Measurements from ENCODE around the gene IPPK. TPM values are rescaled to one million over a fixed set of nuclear protein-coding genes. Genes with fewer than 3 reads are reported as not detected.

IPPK gene
- total and polyA plus RNA-seq, 3 donors from 2014 or later: 21.0 to 25.0 (median 21.9) TPM

DNA sequence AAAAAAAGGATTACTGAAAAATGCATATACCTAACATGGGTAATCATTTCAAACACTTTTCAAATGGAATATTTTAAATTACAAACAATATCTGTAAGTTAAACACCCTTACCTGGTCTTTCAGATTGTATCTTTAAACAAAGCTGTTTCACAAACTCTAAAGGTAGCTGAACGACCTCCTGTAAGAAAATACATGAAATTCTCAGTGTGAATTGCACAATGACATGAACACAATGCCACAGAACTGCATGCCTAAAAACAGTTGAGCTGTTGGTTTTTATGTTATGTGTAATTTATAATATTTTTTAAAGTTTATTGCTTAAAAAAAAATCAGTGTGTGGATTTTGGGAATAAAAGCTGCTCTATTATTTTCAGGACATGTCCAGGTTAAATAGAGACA lies 17.5 kb downstream of the IPPK start:
- intact Hi-C loops (cut with DNase I; ENCODE audit: low total_unique reads): no loop called here

GRCh38 chr9:92650839-92651621 lies 18.9 kb downstream of the IPPK start:
- H3K4me1 ChIP-seq: peaks cover 14% of the 10 kb centered on the region
- no peaks in the 10 kb centered on the region for H3K36me3 ChIP-seq (ENCODE audit: low read depth, missing control alignments)
- 51% methylated on average over 7 to 10 of the region's 10 CpGs for WGBS, 2 donors
- H3K27ac ChIP-seq: peak overlapping the region in 1 of 2 donors; percentile 67
- no peak overlapping the region for H3K4me3 ChIP-seq
- intact Hi-C loops (cut with DNase I; ENCODE audit: low total_unique reads): no loop called here
- TF ChIP-seq POLR2A (IDR thresholded peaks at IDR 0.05): no peak
- TF ChIP-seq, protein P1, sequence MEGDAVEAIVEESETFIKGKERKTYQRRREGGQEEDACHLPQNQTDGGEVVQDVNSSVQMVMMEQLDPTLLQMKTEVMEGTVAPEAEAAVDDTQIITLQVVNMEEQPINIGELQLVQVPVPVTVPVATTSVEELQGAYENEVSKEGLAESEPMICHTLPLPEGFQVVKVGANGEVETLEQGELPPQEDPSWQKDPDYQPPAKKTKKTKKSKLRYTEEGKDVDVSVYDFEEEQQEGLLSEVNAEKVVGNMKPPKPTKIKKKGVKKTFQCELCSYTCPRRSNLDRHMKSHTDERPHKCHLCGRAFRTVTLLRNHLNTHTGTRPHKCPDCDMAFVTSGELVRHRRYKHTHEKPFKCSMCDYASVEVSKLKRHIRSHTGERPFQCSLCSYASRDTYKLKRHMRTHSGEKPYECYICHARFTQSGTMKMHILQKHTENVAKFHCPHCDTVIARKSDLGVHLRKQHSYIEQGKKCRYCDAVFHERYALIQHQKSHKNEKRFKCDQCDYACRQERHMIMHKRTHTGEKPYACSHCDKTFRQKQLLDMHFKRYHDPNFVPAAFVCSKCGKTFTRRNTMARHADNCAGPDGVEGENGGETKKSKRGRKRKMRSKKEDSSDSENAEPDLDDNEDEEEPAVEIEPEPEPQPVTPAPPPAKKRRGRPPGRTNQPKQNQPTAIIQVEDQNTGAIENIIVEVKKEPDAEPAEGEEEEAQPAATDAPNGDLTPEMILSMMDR (IDR thresholded peaks at IDR 0.05): no peak
- DNase-seq: peak; percentile 76
- H3K27me3 ChIP-seq: no peaks in the 10 kb centered on the region
- no peaks in the 10 kb centered on the region for H3K9me3 ChIP-seq

More for the DNA sequence above, 17.5 kb downstream of the IPPK start:
- H3K9me3 ChIP-seq: no peaks in the 10 kb centered on the region
- no peak overlapping the region for H3K4me3 ChIP-seq
- DNase-seq: no peak
- WGBS, 2 donors: 91 to 98% methylated on average over 1 of the region's 1 CpG
- H3K4me1 ChIP-seq: peaks cover 18% of the 10 kb centered on the region
- H3K36me3 ChIP-seq (ENCODE audit: low read depth, missing control alignments): no peaks in the 10 kb centered on the region
- H3K27ac ChIP-seq: no peak overlapping the region
- no peaks in the 10 kb centered on the region for H3K27me3 ChIP-seq
- TF ChIP-seq POLR2A (IDR thresholded peaks at IDR 0.05): no peak
- TF ChIP-seq, protein P1 (IDR thresholded peaks at IDR 0.05): no peak

- WGBS, 2 donors: 97 to 99% methylated on average over 6 of the region's 6 CpGs
- intact Hi-C loops (cut with DNase I; ENCODE audit: low total_unique reads): no loop called here
- DNase-seq: no peak
- Histone ChIP-seq H3K27ac (peak overlapping the region in 1 of 2 donors; percentile 60), H3K4me3 (no peak overlapping the region), H3K9me3 (no peaks in the 10 kb centered on the region), H3K4me1 (peaks cover 11% of the 10 kb centered on the region), H3K27me3 (no peaks in the 10 kb centered on the region), H3K36me3 (ENCODE audit: low read depth, missing control alignments) (no peaks in the 10 kb centered on the region)
- TF ChIP-seq POLR2A (IDR thresholded peaks at IDR 0.05): no peak
- TF ChIP-seq, protein P1 (IDR thresholded peaks at IDR 0.05): no peak
Observed at GRCh38 chr9:92650296-92650695, 19.6 kb downstream of the IPPK start.

DNA sequence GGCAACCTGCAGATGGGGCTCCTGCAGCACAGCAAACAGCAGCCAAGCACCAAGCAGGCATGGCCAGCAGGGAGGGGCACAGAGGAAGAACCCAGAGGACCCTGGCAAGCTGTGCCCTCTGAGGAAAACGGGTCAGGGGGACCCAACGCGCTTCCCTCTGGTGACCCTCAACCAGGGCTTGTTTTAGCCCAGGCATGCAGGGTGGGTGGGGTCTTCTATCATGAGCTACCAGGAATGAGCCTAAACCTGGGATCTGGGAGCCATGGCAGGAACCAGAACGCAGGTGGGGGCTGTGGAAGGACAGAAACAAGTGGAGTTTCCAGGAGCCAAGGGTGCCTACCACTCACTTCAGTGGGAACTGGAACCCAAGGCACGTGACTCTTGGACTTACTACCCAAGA lies 20.9 kb downstream of the IPPK start:
- no peak for DNase-seq

More for the DNA sequence above, 20.9 kb downstream of the IPPK start:
- Histone ChIP-seq H3K36me3 (ENCODE audit: low read depth, missing control alignments) (no peaks in the 10 kb centered on the region), H3K27me3 (no peaks in the 10 kb centered on the region), H3K9me3 (no peaks in the 10 kb centered on the region), H3K4me1 (peaks cover 11% of the 10 kb centered on the region), H3K4me3 (no peak overlapping the region), H3K27ac (no peak overlapping the region)
- intact Hi-C loops (cut with DNase I; ENCODE audit: low total_unique reads): loop anchor here (10.0 kb wide), 2 partner anchors 304 to 504 kb away; no protein-coding TSS in a partner anchor
- TF ChIP-seq, protein P1 (IDR thresholded peaks at IDR 0.05): no peak
- no peak for TF ChIP-seq POLR2A (IDR thresholded peaks at IDR 0.05)
- WGBS, 2 donors: 89 to 91% methylated on average over 5 of the region's 5 CpGs

Measured in testis (tissue), 3 donors.